HG03457 (cell line): ENCODE data around the gene PAIP1.
"Not testable (repeated sequence)": the region's sequence is repeated elsewhere in the genome, so short reads cannot be mapped to it uniquely, and the experiment has no call there.

Source experiments
- ATAC-seq: cut with Tn5 transposase; IDR thresholded peaks from one replicate; pipeline ENCODE4 v1.9.1; 2021; ENCODE audit warnings: moderate number of reproducible peaks; ENCODE audit not compliant: unreplicated experiment

The PAIP1 gene

GRCh38 chr5:43523662-43524072 lies 33.2 kb downstream of the PAIP1 start:
- ATAC-seq = no peak

- ATAC-seq = no peak
These were observed 36.3 kb downstream of the PAIP1 start for GRCh38 chr5:43520615-43521014.

GRCh38 chr5:43515678-43516048 lies 41.2 kb downstream of the PAIP1 start:
- ATAC-seq = no peak

- ATAC-seq = peak; percentile 99
These were observed 41.8 kb downstream of the PAIP1 start, which contains the start of gene C5orf34 for GRCh38 chr5:43514816-43515677. Gene C5orf34 (minus strand): TSS chr5:43515148. CDS start chr5:43509339, 5,809 bp downstream.

GRCh38 chr5:43514471-43514815 lies 42.4 kb downstream of the PAIP1 start:
- peak; percentile 20 for ATAC-seq

- no peak for ATAC-seq
These were observed 42.9 kb downstream of the PAIP1 start for GRCh38 chr5:43514025-43514424.

- not testable (repeated sequence) for ATAC-seq
These were observed 45.8 kb downstream of the PAIP1 start for GRCh38 chr5:43511062-43511461.

- no peak for ATAC-seq
These were observed 58.3 kb downstream of the PAIP1 start for GRCh38 chr5:43498581-43498980.

- ATAC-seq = no peak
These were observed 59.4 kb downstream of the PAIP1 start for GRCh38 chr5:43497311-43498104.

- no peak for ATAC-seq
These were observed 65.6 kb downstream of the PAIP1 start for GRCh38 chr5:43491326-43491725.

- no peak for ATAC-seq
These were observed 70.5 kb downstream of the PAIP1 start for GRCh38 chr5:43486353-43486752.

- no peak for ATAC-seq
These were observed 71.5 kb downstream of the PAIP1 start for GRCh38 chr5:43485406-43485805.

GRCh38 chr5:43484106-43484849 lies 72.6 kb downstream of the PAIP1 start:
- peak; percentile 61 for ATAC-seq

GRCh38 chr5:43483298-43484105 lies 73.4 kb downstream of the PAIP1 start, which contains the start of gene TMEM267:
Gene TMEM267 (minus strand): TSS chr5:43483865. CDS start chr5:43453969, 29,896 bp downstream.
- peak; percentile 85 for ATAC-seq

- ATAC-seq = no peak
These were observed 74.2 kb downstream of the PAIP1 start for GRCh38 chr5:43482490-43483297.
